Tibial artery (tissue), 4 donors: Measurements from ENCODE around the gene ZC3H12A.
A peak's percentile ranks its signal among the peaks of the same experiment; 100 is the strongest.

Source experiments
- DNase-seq, 2 donors: peaks; one replicate each; pipeline ENCODE4 v3.0.0-alpha.2; 2019
- H3K27ac ChIP-seq, 2 donors: fragments of 200-600 bp; sonication (generic) in 1 of 2; 1 replicate in 1 of 2; 2 replicates in 1 of 2; pipeline ENCODE4 v1.5.1; 2018 to 2019; ENCODE audit warnings: mild to moderate bottlenecking in 1 of 2
- H3K27me3 ChIP-seq, 2 donors: fragments of 200-600 bp; sonication (generic) in 1 of 2; one replicate each; pipeline versions ENCODE4 v1.5.1 to v1.6.0; 2016 to 2019
- H3K36me3 ChIP-seq, 3 donors: fragments of 200-600 bp; sonication (generic) in 2 of 3; one replicate each; pipeline ENCODE4 v1.5.1; 2016 to 2019; ENCODE audit warnings: mild to moderate bottlenecking in 2 of 3
- H3K4me1 ChIP-seq, 4 donors: fragments of 200-600 bp; sonication (generic) in 2 of 4; 1 replicate in 3 of 4; 2 replicates in 1 of 4; pipeline ENCODE4 v1.5.1; 2016 to 2019
- H3K4me3 ChIP-seq, 2 donors: fragments of 200-600 bp; sonication (generic) in 1 of 2; 1 replicate in 1 of 2; 2 replicates in 1 of 2; pipeline ENCODE4 v1.5.1; 2018 to 2019; ENCODE audit warnings: mild to moderate bottlenecking in 2 of 2
- H3K9me3 ChIP-seq, 3 donors: fragments of 200-600 bp; sonication (generic) in 1 of 3; one replicate each; pipeline ENCODE4 v1.5.1; 2016 to 2019
- CTCF ChIP-seq, 2 experiments: fragments of 200-600 bp in 1 of 2; fragments of 450-650 bp in 1 of 2; IDR thresholded peaks; one replicate each; pipeline ENCODE4 v1.5.1; 2017 to 2019; ENCODE audit warnings: antibody characterized with exemption in 2 of 2, mild to moderate bottlenecking in 1 of 2, moderate library complexity in 1 of 2
- intact Hi-C: fragments of 100-400 bp; cut with DNase I; formaldehyde crosslinking; loops from one replicate; pipeline ENCODE4 v1.15.0; 2023; ENCODE audit warnings: low total_unique reads

The ZC3H12A gene

GRCh38 chr1:37472994-37473393, 1.4 kb upstream of the ZC3H12A start:
- Histone ChIP-seq H3K36me3 (peaks cover 0 to 14% (median 3%) of the 10 kb centered on the region in 3 donors), H3K4me1 (peaks cover 0 to 68% (median 67%) of the 10 kb centered on the region in 4 donors), H3K27ac (peak overlapping the region; percentile 97 to 99), H3K9me3 (no peaks in the 10 kb centered on the region), H3K27me3 (no peaks in the 10 kb centered on the region), H3K4me3 (peak overlapping the region in 1 of 2 donors; percentile 89)
- TF ChIP-seq CTCF (IDR thresholded peaks at IDR 0.05) = no peak
- no peak for DNase-seq
- intact Hi-C loops = no loop called here

GRCh38 chr1:37473431-37474045, 842 bp upstream of the ZC3H12A start:
- Histone ChIP-seq H3K36me3 (peaks cover 0 to 19% (median 8%) of the 10 kb centered on the region in 3 donors), H3K27me3 (no peaks in the 10 kb centered on the region), H3K4me1 (peaks cover 0 to 73% (median 72%) of the 10 kb centered on the region in 4 donors), H3K9me3 (no peaks in the 10 kb centered on the region), H3K27ac (peak overlapping the region; percentile 97 to 99), H3K4me3 (peak overlapping the region; percentile 89 to 96)
- DNase-seq = peak in 1 of 2 donors; percentile 30
- TF ChIP-seq CTCF (IDR thresholded peaks at IDR 0.05) = no peak
- intact Hi-C loops = no loop called here

DNA sequence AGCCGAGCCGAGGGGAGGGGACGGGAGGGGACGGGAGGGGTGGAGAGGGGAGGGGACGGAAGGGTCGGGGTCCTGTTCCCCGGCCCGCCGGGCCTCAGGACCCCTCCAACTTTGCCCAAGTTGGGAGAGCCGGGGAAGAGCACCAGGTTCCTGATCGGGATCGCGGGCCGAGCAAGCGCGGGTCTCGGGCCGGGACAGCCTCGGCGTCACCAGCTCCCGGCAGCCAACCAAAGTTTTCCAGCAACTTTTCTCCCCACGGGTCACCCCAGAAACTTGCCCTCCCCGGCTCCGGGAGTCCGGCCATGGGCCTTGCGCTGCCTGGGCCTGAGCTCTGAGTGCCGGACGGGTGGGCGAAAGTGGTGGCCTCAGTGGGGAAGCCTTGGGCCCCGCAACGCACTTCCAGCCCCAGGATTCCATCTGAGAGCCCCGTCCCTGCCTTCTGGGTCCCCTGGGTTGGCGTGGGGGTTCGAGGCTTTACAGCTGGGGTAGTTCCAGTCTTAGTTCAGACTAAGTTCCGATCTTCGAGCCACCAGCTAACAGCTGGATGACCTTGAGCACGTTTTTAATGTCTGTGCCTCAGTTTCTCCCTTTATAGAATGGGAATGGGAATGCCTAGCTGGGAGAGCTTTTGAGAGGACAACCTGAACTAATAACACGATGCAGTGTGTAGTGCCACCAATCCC, 458 bp downstream of the ZC3H12A start:
- intact Hi-C loops = no loop called here

GRCh38 chr1:37475380-37476086, 1.2 kb downstream of the ZC3H12A start:
- Histone ChIP-seq H3K4me1 (peaks cover 0 to 92% (median 87%) of the 10 kb centered on the region in 4 donors), H3K27me3 (no peaks in the 10 kb centered on the region), H3K4me3 (peak overlapping the region; percentile 89 to 96), H3K36me3 (peaks cover 5 to 23% (median 14%) of the 10 kb centered on the region in 3 donors), H3K9me3 (no peaks in the 10 kb centered on the region), H3K27ac (peak overlapping the region; percentile 97 to 99)
- peak in 1 of 2 donors; percentile 60 for DNase-seq
- intact Hi-C loops = no loop called here
- TF ChIP-seq CTCF (IDR thresholded peaks at IDR 0.05) = no peak

More for the DNA sequence above, 458 bp downstream of the ZC3H12A start:
- H3K4me1 ChIP-seq = peaks cover 0 to 86% (median 84%) of the 10 kb centered on the region in 4 donors
- H3K4me3 ChIP-seq = peak overlapping the region; percentile 89 to 96
- no peak for TF ChIP-seq CTCF (IDR thresholded peaks at IDR 0.05)
- peak overlapping the region; percentile 97 to 99 for H3K27ac ChIP-seq
- H3K27me3 ChIP-seq = no peaks in the 10 kb centered on the region
- peaks cover 0 to 19% (median 10%) of the 10 kb centered on the region in 3 donors for H3K36me3 ChIP-seq
- no peak for DNase-seq
- H3K9me3 ChIP-seq = no peaks in the 10 kb centered on the region

GRCh38 chr1:37476087-37476452, 1.7 kb downstream of the ZC3H12A start:
- peak overlapping the region; percentile 97 to 99 for H3K27ac ChIP-seq
- no peak for DNase-seq
- H3K9me3 ChIP-seq = no peaks in the 10 kb centered on the region
- peaks cover 0 to 90% (median 85%) of the 10 kb centered on the region in 4 donors for H3K4me1 ChIP-seq
- intact Hi-C loops = no loop called here
- no peak for TF ChIP-seq CTCF (IDR thresholded peaks at IDR 0.05)
- H3K4me3 ChIP-seq = peak overlapping the region; percentile 89 to 96
- no peaks in the 10 kb centered on the region for H3K27me3 ChIP-seq
- peaks cover 10 to 29% (median 20%) of the 10 kb centered on the region in 3 donors for H3K36me3 ChIP-seq
